AG09309 (cell line): ENCODE results near the gene EID2.

Experiments used
- DNase-seq: peaks from one replicate; pipeline ENCODE4 v3.0.0-alpha.2; 2010; ENCODE audit warnings: low read depth
- H3K4me3 ChIP-seq: 2 replicates; pipeline ENCODE4 v1.5.1; 2011; ENCODE audit warnings: mild to moderate bottlenecking, low read depth, low read length, moderate library complexity; ENCODE audit not compliant: control insufficient read depth
- CTCF ChIP-seq: IDR thresholded peaks from 2 replicates; pipeline ENCODE4 v1.5.1; 2011; ENCODE audit warnings: mild to moderate bottlenecking, low read depth, low read length, inconsistent platforms; ENCODE audit not compliant: insufficient read depth, control insufficient read depth; ENCODE audit errors: missing control alignments

EID2 gene

DNA sequence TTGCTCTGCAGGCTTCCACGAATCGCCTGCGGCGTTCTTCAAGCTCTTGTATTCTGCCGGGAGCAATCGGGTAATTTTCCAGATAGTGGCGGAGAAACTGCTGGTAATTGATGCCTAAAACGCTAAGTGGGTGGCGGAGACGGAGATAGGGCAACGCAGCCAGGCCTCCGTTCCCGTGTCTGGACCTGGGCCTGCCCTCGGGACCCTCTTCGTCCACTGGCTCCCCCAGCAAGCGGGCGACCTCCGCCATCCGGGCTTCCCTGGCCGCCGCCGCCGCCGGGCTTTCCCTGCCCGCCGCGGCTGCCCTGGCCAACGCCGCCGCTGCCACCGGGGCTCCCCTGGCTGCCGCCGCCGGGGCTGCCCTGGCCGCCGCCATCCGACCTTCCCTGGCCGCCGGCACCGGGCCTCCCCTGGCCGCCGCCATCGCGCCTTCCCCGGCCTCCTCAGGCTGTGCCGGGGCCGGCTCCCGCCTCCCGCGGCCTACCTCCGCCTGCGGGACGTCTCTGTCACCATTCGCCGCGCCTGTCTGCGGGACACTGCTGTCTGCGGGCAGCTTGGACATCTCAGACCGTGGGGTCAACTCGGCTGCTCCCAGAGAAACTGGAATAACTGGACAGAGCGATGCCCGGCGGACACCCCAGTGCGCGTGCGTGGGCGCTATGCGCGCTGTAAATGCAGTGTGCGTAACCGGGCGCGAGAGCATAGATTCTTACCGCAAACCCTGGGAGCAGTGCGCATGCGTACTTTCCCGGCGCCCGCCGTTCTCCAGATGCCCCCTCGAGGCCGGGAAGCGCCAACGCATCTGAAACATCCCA, at the start of gene EID2:
Gene EID2 (minus strand): TSS at position 644 of the 815 bp plus-strand sequence. CDS start 82 bp downstream, at position 562.
- peak; percentile 78 for DNase-seq
- peak within 1 kb of the TSS; percentile 59 for H3K4me3 ChIP-seq
- TF ChIP-seq CTCF: peak; percentile 86

DNA sequence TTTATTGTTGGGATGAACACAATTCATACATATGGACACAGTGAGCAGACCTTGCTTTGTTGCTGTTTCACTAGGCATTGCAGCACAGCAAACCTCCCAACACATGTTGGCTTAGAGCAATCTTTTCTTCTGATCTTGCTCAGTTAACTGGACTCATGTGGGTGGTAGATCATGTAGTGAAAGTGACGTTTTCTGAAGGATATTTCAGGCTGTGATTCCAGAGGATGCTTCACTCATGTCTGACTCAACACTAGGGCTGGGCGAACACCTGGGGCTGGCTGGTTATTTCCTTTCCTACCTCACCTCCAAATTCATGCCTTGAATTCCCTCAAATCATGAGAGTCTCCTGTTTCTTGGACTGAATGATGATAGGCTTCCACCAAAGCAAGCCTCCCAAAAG, 48.1 kb upstream of the EID2 start:
- DNase-seq: no peak
- H3K4me3 ChIP-seq: no peak overlapping the region
- TF ChIP-seq CTCF: no peak

GRCh38 chr19:39587496-39587895, 47.5 kb upstream of the EID2 start:
- no peak overlapping the region for H3K4me3 ChIP-seq
- TF ChIP-seq CTCF: no peak
- DNase-seq: no peak

DNA sequence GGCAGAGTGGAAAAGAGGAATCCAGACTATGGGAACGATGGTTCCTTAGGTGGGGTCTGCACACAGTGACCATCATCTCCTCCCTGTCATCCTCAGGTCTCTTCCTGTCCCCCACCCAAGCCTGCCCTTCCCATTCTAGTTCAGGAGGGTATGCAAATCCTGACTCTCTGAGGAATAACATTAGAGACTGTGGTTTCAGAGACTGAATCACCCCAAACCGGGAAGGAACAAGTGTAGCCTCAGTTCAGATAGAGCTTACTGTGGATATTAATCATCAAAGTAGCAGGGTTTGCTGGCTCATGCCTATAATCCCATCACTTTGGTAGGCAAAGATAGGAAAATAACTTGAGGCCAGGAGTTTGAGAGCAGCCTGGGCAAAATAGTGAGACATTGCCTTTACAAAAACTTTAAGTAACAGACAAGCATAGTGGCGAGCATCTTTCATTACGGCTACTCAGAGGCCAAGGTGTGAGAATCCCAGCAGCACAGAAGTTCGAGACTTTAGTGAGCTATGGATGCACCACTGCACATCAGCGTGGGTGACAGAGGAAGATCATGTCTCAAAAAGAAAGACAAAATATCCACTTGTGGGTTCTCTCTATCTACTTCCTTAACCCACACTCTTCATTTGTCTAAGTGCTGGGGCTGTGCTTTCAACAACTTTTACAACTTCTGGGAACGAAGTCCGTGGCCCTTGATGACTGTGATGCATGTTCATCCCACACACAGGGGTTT, 43.1 kb upstream of the EID2 start:
- no peak for TF ChIP-seq CTCF
- no peak for DNase-seq
- no peak overlapping the region for H3K4me3 ChIP-seq

DNA sequence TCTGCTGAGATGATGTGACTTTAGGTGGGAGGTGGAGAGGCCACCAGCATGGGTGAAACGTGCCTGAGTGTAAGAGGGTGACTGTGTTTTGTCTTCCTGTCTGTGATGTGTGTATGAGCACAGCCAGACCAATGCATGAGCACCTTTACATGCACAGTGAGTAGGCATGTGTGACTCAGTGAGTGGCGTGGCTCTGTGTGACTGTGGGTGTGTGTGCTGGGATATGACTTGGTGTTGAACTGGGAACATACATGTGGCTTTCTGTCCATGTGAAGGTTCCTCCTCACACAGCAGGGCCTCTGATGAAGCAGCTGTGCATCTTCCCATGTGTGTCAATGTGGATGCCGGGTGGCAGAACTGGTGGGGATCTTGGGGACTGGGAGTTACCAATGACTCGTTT, 42.5 kb upstream of the EID2 start:
- no peak overlapping the region for H3K4me3 ChIP-seq
- no peak for TF ChIP-seq CTCF
- no peak for DNase-seq

DNA sequence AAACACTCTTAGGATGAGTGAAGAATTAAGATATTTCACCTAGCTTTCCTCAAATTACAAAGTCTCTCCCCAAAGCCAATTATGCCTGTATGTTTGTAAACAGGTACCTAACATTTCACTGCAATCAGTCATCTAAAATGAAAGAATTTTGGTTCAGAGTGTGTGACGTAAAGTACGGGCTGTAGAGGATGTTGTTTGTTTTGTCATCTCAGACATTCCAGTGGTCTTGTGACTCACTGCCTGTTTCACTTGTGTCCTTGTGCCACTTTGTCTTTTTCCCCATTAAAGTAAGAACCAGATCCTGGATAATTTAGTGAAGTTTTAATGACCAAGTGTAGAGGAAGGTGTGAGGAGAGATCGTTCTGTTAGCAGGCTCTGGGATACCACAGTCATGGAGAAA, 28.6 kb upstream of the EID2 start:
- no peak for TF ChIP-seq CTCF
- DNase-seq: no peak
- no peak overlapping the region for H3K4me3 ChIP-seq

GRCh38 chr19:39566064-39566463, 26.1 kb upstream of the EID2 start:
- H3K4me3 ChIP-seq: no peak overlapping the region
- no peak for TF ChIP-seq CTCF
- no peak for DNase-seq
